H9 (cell line): ENCODE measurements around the gene PRR16. TPM values are rescaled to one million over a fixed set of nuclear protein-coding genes. Genes with fewer than 3 reads are reported as not detected.

Experiments
- DNase-seq: peaks from one replicate; pipeline ENCODE4 v3.0.0-alpha.2; 2017
- H2AFZ ChIP-seq: one replicate; pipeline ENCODE4 v1.6.1; 2013; ENCODE audit warnings: mild to moderate bottlenecking, low read length, control low read depth, moderate library complexity
- H2AK5ac ChIP-seq: 2 replicates; pipeline ENCODE4 v1.6.1; 2013; ENCODE audit warnings: low read length, control low read depth, mixed read lengths; ENCODE audit not compliant: insufficient read length
- H2BK120ac ChIP-seq: one replicate; pipeline ENCODE4 v1.6.1; 2013; ENCODE audit warnings: low read depth, mild to moderate bottlenecking, low read length, control low read depth, inconsistent platforms; ENCODE audit not compliant: poor library complexity, severe bottlenecking
- H2BK12ac ChIP-seq: 2 replicates; pipeline ENCODE4 v1.6.1; 2013; ENCODE audit warnings: low read length, control low read depth, mixed read lengths, low read depth; ENCODE audit not compliant: insufficient read length
- H2BK15ac ChIP-seq: 2 replicates; pipeline ENCODE4 v1.6.1; 2013; ENCODE audit warnings: low read depth, low read length, control low read depth
- H2BK20ac ChIP-seq: one replicate; pipeline ENCODE4 v1.6.1; 2013; ENCODE audit warnings: low read depth, mild to moderate bottlenecking, low read length, control low read depth, inconsistent platforms; ENCODE audit not compliant: poor library complexity, severe bottlenecking
- H2BK5ac ChIP-seq: 2 replicates; pipeline ENCODE4 v1.6.1; 2013; ENCODE audit warnings: low read length, control low read depth, mixed read lengths; ENCODE audit not compliant: insufficient read length
- H3K14ac ChIP-seq: 2 replicates; pipeline ENCODE4 v1.6.1; 2013; ENCODE audit warnings: low read length, control low read depth; ENCODE audit not compliant: insufficient read depth
- H3K18ac ChIP-seq: 2 replicates; pipeline ENCODE4 v1.6.1; 2013; ENCODE audit warnings: low read depth, mild to moderate bottlenecking, mixed read lengths, low read length, control low read depth; ENCODE audit not compliant: insufficient read length
- H3K23ac ChIP-seq: 2 replicates; pipeline ENCODE4 v1.6.1; 2013; ENCODE audit warnings: low read length, control low read depth, mixed read lengths, low read depth; ENCODE audit not compliant: insufficient read length
- H3K23me2 ChIP-seq: 2 replicates; pipeline ENCODE4 v1.6.1; 2013; ENCODE audit warnings: low read depth, mild to moderate bottlenecking, mixed read lengths, low read length, control low read depth; ENCODE audit not compliant: insufficient read length, poor library complexity, severe bottlenecking
- H3K27ac ChIP-seq: 2 replicates; pipeline ENCODE4 v1.5.1; 2013; ENCODE audit warnings: low read length, control low read depth, mixed read lengths, low read depth; ENCODE audit not compliant: insufficient read length
- H3K27me3 ChIP-seq: 2 replicates; pipeline ENCODE4 v1.6.1; 2013; ENCODE audit warnings: low read length, control low read depth, inconsistent platforms; ENCODE audit not compliant: insufficient read depth
- H3K4ac ChIP-seq: 2 replicates; pipeline ENCODE4 v1.6.1; 2013; ENCODE audit warnings: low read depth, mild to moderate bottlenecking, control low read depth, inconsistent platforms, low read length, moderate library complexity
- H3K4me1 ChIP-seq: 2 replicates; pipeline ENCODE4 v1.6.1; 2013; ENCODE audit warnings: low read length, control low read depth, inconsistent platforms; ENCODE audit not compliant: insufficient read depth
- H3K4me2 ChIP-seq: 2 replicates; pipeline ENCODE4 v1.6.1; 2013; ENCODE audit warnings: low read length, control low read depth, mixed read lengths; ENCODE audit not compliant: insufficient read length, insufficient read depth
- H3K56ac ChIP-seq: 2 replicates; pipeline ENCODE4 v1.6.1; 2013; ENCODE audit warnings: low read depth, mild to moderate bottlenecking, mixed read lengths, low read length, control low read depth; ENCODE audit not compliant: insufficient read length
- H3K79me1 ChIP-seq: 2 replicates; pipeline ENCODE4 v1.6.1; 2013; ENCODE audit warnings: low read depth, mild to moderate bottlenecking, moderate library complexity, low read length, control low read depth, inconsistent platforms; ENCODE audit not compliant: insufficient read depth, poor library complexity, severe bottlenecking
- H3K79me2 ChIP-seq: 2 replicates; pipeline ENCODE4 v1.6.1; 2013; ENCODE audit warnings: low read length, control low read depth, inconsistent platforms; ENCODE audit not compliant: insufficient read depth
- H3K9ac ChIP-seq: 2 replicates; pipeline ENCODE4 v1.6.1; 2013; ENCODE audit warnings: low read length, control low read depth, mixed read lengths; ENCODE audit not compliant: insufficient read length; ENCODE audit errors: extremely low read depth
- H3K9me3 ChIP-seq: one replicate; pipeline ENCODE4 v1.6.1; 2013; ENCODE audit warnings: low read depth, low read length, inconsistent platforms; ENCODE audit not compliant: control insufficient read depth
- H3T11ph ChIP-seq: one replicate; pipeline ENCODE4 v1.6.1; 2013; ENCODE audit warnings: mild to moderate bottlenecking, low read length, control low read depth, inconsistent platforms
- H4K20me1 ChIP-seq: one replicate; pipeline ENCODE4 v1.6.1; 2013; ENCODE audit not compliant: control insufficient read depth, insufficient read length, insufficient read depth
- H4K5ac ChIP-seq: 2 replicates; pipeline ENCODE4 v1.6.1; 2013; ENCODE audit warnings: low read depth, mild to moderate bottlenecking, mixed read lengths, low read length, control low read depth; ENCODE audit not compliant: insufficient read length
- H4K8ac ChIP-seq: replicated peaks from 2 replicates; pipeline ENCODE4 v1.6.1; 2013; ENCODE audit warnings: low read length, control low read depth, mixed read lengths, low read depth; ENCODE audit not compliant: insufficient read length
- H4K91ac ChIP-seq: 2 replicates; pipeline ENCODE4 v1.6.1; 2013; ENCODE audit warnings: low read depth, mild to moderate bottlenecking, moderate library complexity, mixed read lengths, low read length, control low read depth; ENCODE audit not compliant: insufficient read length
- H3K27ac Mint-ChIP-seq, 3 experiments: 2 replicates in 2 of 3; 3 replicates in 1 of 3; pipeline ENCODE4 v1.8.0; 2020 to 2021; ENCODE audit warnings: mixed read lengths in 3 of 3, mild to moderate bottlenecking in 1 of 3, moderate library complexity in 1 of 3
- H3K27me3 Mint-ChIP-seq: 2 replicates; pipeline ENCODE4 v1.8.0; 2021; ENCODE audit warnings: low read depth, mild to moderate bottlenecking, moderate library complexity, mixed read lengths
- H3K36me3 Mint-ChIP-seq, 3 experiments: 2 replicates in 2 of 3; 3 replicates in 1 of 3; pipeline ENCODE4 v1.8.0; 2020 to 2021; ENCODE audit warnings: low read depth in 3 of 3, mixed read lengths in 3 of 3; ENCODE audit not compliant: insufficient read depth in 1 of 3
- H3K4me1 Mint-ChIP-seq, 2 experiments: 2 replicates each; pipeline ENCODE4 v1.8.0; 2020; ENCODE audit warnings: mixed read lengths in 2 of 2
- H3K4me3 Mint-ChIP-seq, 2 experiments: 2 replicates in 1 of 2; 3 replicates in 1 of 2; pipeline ENCODE4 v1.8.0; 2020 to 2021; ENCODE audit warnings: mild to moderate bottlenecking in 2 of 2, mixed read lengths in 2 of 2, moderate library complexity in 1 of 2
- H3K9me3 Mint-ChIP-seq, 2 experiments: 2 replicates in 1 of 2; 3 replicates in 1 of 2; pipeline ENCODE4 v1.8.0; 2020; ENCODE audit warnings: mild to moderate bottlenecking in 2 of 2, mixed read lengths in 2 of 2, moderate library complexity in 1 of 2
- CTCF ChIP-seq: fragments of 200-600 bp; sonication (generic); conservative IDR thresholded peaks from 3 replicates; pipeline ENCODE4 v1.8.0; 2021; ENCODE audit warnings: antibody characterized with exemption, mild to moderate bottlenecking
- WGBS: extraction: QIAGEN DNeasy Blood & Tissue Kit; methylation state at CpG from one replicate; pipeline ENCODE4 v1.1.7; 2013; ENCODE audit warnings: missing lambda C conversion rate, low lambda C conversion rate, mixed read lengths; ENCODE audit not compliant: insufficient read length; ENCODE audit errors: extremely low coverage; 5-methylcytosine and 5-hydroxymethylcytosine counted together
- total RNA-seq: library from RNA; stranded (reverse); gene quantifications from 2 replicates; pipeline ENCODE4 v1.2.1, GENCODE V29; 2021

The PRR16 gene
- total RNA-seq, 1 experiment from 2014 or later, result 0.13 TPM

GRCh38 chr5:120443607-120444006 is 20.5 kb upstream of the PRR16 start:
- no peak overlapping the region for H2BK20ac ChIP-seq
- H2BK120ac ChIP-seq, result no peak overlapping the region
- TF ChIP-seq CTCF, result no peak
- peaks cover 3 to 9% of the 10 kb centered on the region in 2 experiments for H3K4me1 Mint-ChIP-seq
- no peaks in the 10 kb centered on the region for H3K9me3 Mint-ChIP-seq
- no peaks in the 10 kb centered on the region for H3K79me1 ChIP-seq
- no peak overlapping the region for H2BK5ac ChIP-seq
- no peaks in the 10 kb centered on the region for H3K27me3 Mint-ChIP-seq
- no peak overlapping the region for H3K27ac Mint-ChIP-seq
- H3T11ph ChIP-seq, result no peak overlapping the region
- no peak overlapping the region for H3K9ac ChIP-seq
- H3K4me1 ChIP-seq, result no peaks in the 10 kb centered on the region; the same call in 1 of the 2 replicates
- H3K9me3 ChIP-seq, result no peaks in the 10 kb centered on the region
- H4K20me1 ChIP-seq, result no peaks in the 10 kb centered on the region
- H3K79me2 ChIP-seq, result no peaks in the 10 kb centered on the region
- no peaks in the 10 kb centered on the region for H3K23me2 ChIP-seq
- H3K56ac ChIP-seq, result no peak overlapping the region
- H3K4me3 Mint-ChIP-seq, result no peak overlapping the region
- H3K23ac ChIP-seq, result no peak overlapping the region
- H4K5ac ChIP-seq, result no peak overlapping the region
- no peak overlapping the region for H4K91ac ChIP-seq
- no peak overlapping the region for H3K27ac ChIP-seq
- no peak overlapping the region for H3K14ac ChIP-seq
- no peak overlapping the region for H3K4me2 ChIP-seq
- H3K27me3 ChIP-seq, result no peaks in the 10 kb centered on the region
- no peak overlapping the region for H2AK5ac ChIP-seq
- H4K8ac ChIP-seq, result no peak overlapping the region
- DNase-seq, result no peak
- H2BK15ac ChIP-seq, result no peak overlapping the region
- no peak overlapping the region for H2AFZ ChIP-seq
- no peak overlapping the region for H2BK12ac ChIP-seq
- H3K4ac ChIP-seq, result no peak overlapping the region
- no peak overlapping the region for H3K18ac ChIP-seq
- no peaks in the 10 kb centered on the region for H3K36me3 Mint-ChIP-seq
- no CpG with 5 or more reads among the region's 2 CpGs for WGBS
